HG03575 (cell line): Measurements from ENCODE around the gene MDK.

Experiments
- ATAC-seq: cut with Tn5 transposase; IDR thresholded peaks from one replicate; pipeline ENCODE4 v1.9.1; 2021; ENCODE audit not compliant: unreplicated experiment, insufficient number of reproducible peaks, low FRiP score; ENCODE audit errors: extremely low read depth

MDK gene

GRCh38 chr11:46346886-46347636, 34.4 kb upstream of the MDK start, which contains the start of gene DGKZ:
DGKZ (plus strand) TSS chr11:46347463; CDS start chr11:46347660, 197 bp downstream.
- no peak for ATAC-seq

GRCh38 chr11:46347637-46348311, 33.7 kb upstream of the MDK start:
- no peak for ATAC-seq

GRCh38 chr11:46348566-46349401, 32.7 kb upstream of the MDK start:
- no peak for ATAC-seq

GRCh38 chr11:46350695-46351094, 30.8 kb upstream of the MDK start:
- ATAC-seq: no peak

GRCh38 chr11:46351148-46351547, 30.3 kb upstream of the MDK start:
- ATAC-seq: no peak

- ATAC-seq: no peak
Measured at GRCh38 chr11:46351606-46352005, 29.9 kb upstream of the MDK start.

- ATAC-seq: no peak
Measured at GRCh38 chr11:46352063-46352841, 29.2 kb upstream of the MDK start.

GRCh38 chr11:46353698-46354097, 27.8 kb upstream of the MDK start:
- ATAC-seq: no peak

- no peak for ATAC-seq
Measured at GRCh38 chr11:46356924-46357482, 24.5 kb upstream of the MDK start.

- ATAC-seq: no peak
Measured at GRCh38 chr11:46357483-46357936, 24.0 kb upstream of the MDK start.

GRCh38 chr11:46359953-46360352, 21.5 kb upstream of the MDK start:
- ATAC-seq: no peak

- no peak for ATAC-seq
Measured at GRCh38 chr11:46360878-46361277, 20.6 kb upstream of the MDK start.

GRCh38 chr11:46361283-46362155, 19.9 kb upstream of the MDK start:
- ATAC-seq: no peak

GRCh38 chr11:46362156-46363030, 19.1 kb upstream of the MDK start:
- ATAC-seq: no peak

GRCh38 chr11:46363031-46363407, 18.4 kb upstream of the MDK start:
- ATAC-seq: no peak

- ATAC-seq: no peak
Measured at GRCh38 chr11:46363455-46364005, 17.9 kb upstream of the MDK start.

- ATAC-seq: no peak
Measured at GRCh38 chr11:46364056-46364455, 17.4 kb upstream of the MDK start.
